KMS-11 (cell line): ENCODE results near the gene AFMID.

ENCODE experiments used
- H2AFZ ChIP-seq: fragments of 200-600 bp; sonication (generic); 2 replicates; pipeline ENCODE4 v1.6.1; 2016; ENCODE audit warnings: antibody characterized with exemption, mixed run types, low read depth
- H3K27ac ChIP-seq: fragments of 200-600 bp; sonication (generic); 2 replicates; pipeline ENCODE4 v1.6.1; 2016; ENCODE audit warnings: mild to moderate bottlenecking, mixed run types
- H3K27me3 ChIP-seq: fragments of 200-600 bp; sonication (generic); 2 replicates; pipeline ENCODE4 v1.6.1; 2017; ENCODE audit warnings: mild to moderate bottlenecking, low read depth, mixed run types, moderate library complexity; ENCODE audit not compliant: insufficient read depth
- H3K36me3 ChIP-seq: fragments of 200-600 bp; sonication (generic); 2 replicates; pipeline ENCODE4 v1.6.1; 2017; ENCODE audit warnings: mild to moderate bottlenecking, mixed run types; ENCODE audit not compliant: insufficient read depth
- H3K4me1 ChIP-seq: fragments of 200-600 bp; sonication (generic); 2 replicates; pipeline ENCODE4 v1.6.1; 2016; ENCODE audit warnings: mild to moderate bottlenecking, low read depth, mixed run types; ENCODE audit not compliant: poor library complexity, severe bottlenecking
- H3K4me2 ChIP-seq: fragments of 200-600 bp; sonication (generic); 2 replicates; pipeline ENCODE4 v1.7.0; 2016; ENCODE audit warnings: mild to moderate bottlenecking, mixed run types
- H3K4me3 ChIP-seq: fragments of 200-600 bp; sonication (generic); IDR thresholded peaks from 2 replicates; pipeline ENCODE4 v1.6.1; 2017; ENCODE audit warnings: low read depth, low read length, mixed read lengths; ENCODE audit not compliant: insufficient read depth
- H3K79me2 ChIP-seq: fragments of 200-600 bp; sonication (generic); 2 replicates; pipeline ENCODE4 v1.6.1; 2016; ENCODE audit warnings: low read depth, mixed run types; ENCODE audit not compliant: insufficient read depth
- H3K9ac ChIP-seq: fragments of 200-600 bp; sonication (generic); 2 replicates; pipeline ENCODE4 v1.6.1; 2016; ENCODE audit warnings: mild to moderate bottlenecking, mixed run types
- H4K20me1 ChIP-seq: fragments of 200-600 bp; sonication (generic); 2 replicates; pipeline ENCODE4 v1.6.1; 2016; ENCODE audit warnings: mild to moderate bottlenecking, mixed run types; ENCODE audit not compliant: insufficient read depth
- CTCF ChIP-seq: fragments of 200-600 bp; sonication (generic); conservative IDR thresholded peaks from 2 replicates; pipeline ENCODE4 v1.6.1; 2017; ENCODE audit warnings: low read depth, mild to moderate bottlenecking, antibody characterized with exemption, low read length, moderate library complexity, mixed read lengths

AFMID gene

GRCh38 chr17:78147315-78147998, 39.7 kb upstream of the AFMID start:
- Histone ChIP-seq H3K4me2 (no peak overlapping the region), H3K4me3 (no peak overlapping the region), H3K36me3 (no peaks in the 10 kb centered on the region), H3K79me2 (no peaks in the 10 kb centered on the region), H3K4me1 (peaks cover 71% of the 10 kb centered on the region), H3K27me3 (no peaks in the 10 kb centered on the region), H3K9ac (no peak overlapping the region), H2AFZ (no peak overlapping the region; the same call in 1 of the 2 replicates), H4K20me1 (no peaks in the 10 kb centered on the region), H3K27ac (no peak overlapping the region)
- TF ChIP-seq CTCF, result no peak

- TF ChIP-seq CTCF, result no peak
- peaks cover 71% of the 10 kb centered on the region for H3K4me1 ChIP-seq
- no peaks in the 10 kb centered on the region for H3K79me2 ChIP-seq
- H3K27ac ChIP-seq, result no peak overlapping the region
- H2AFZ ChIP-seq, result no peak overlapping the region
- no peaks in the 10 kb centered on the region for H3K36me3 ChIP-seq
- H3K9ac ChIP-seq, result no peak overlapping the region
- no peak overlapping the region for H3K4me3 ChIP-seq
- no peaks in the 10 kb centered on the region for H3K27me3 ChIP-seq
- no peak overlapping the region for H3K4me2 ChIP-seq
- H4K20me1 ChIP-seq, result no peaks in the 10 kb centered on the region
Measured at GRCh38 chr17:78148286-78149016, 38.7 kb upstream of the AFMID start.

- Histone ChIP-seq H3K79me2 (no peaks in the 10 kb centered on the region), H3K36me3 (no peaks in the 10 kb centered on the region), H3K4me1 (peaks cover 72% of the 10 kb centered on the region), H3K4me2 (no peak overlapping the region), H3K4me3 (no peak overlapping the region), H4K20me1 (no peaks in the 10 kb centered on the region), H2AFZ (no peak overlapping the region), H3K27ac (no peak overlapping the region), H3K9ac (no peak overlapping the region), H3K27me3 (no peaks in the 10 kb centered on the region)
- no peak for TF ChIP-seq CTCF
Measured at GRCh38 chr17:78151514-78152008, 35.6 kb upstream of the AFMID start.

- H4K20me1 ChIP-seq, result no peaks in the 10 kb centered on the region
- H3K4me1 ChIP-seq, result peaks cover 71% of the 10 kb centered on the region
- H3K27me3 ChIP-seq, result no peaks in the 10 kb centered on the region
- H3K36me3 ChIP-seq, result no peaks in the 10 kb centered on the region
- no peaks in the 10 kb centered on the region for H3K79me2 ChIP-seq
- H3K27ac ChIP-seq, result peak overlapping the region; percentile 98
- H3K9ac ChIP-seq, result peak overlapping the region; percentile 85
- H2AFZ ChIP-seq, result peak overlapping the region; percentile 38; the same call in 1 of the 2 replicates
- H3K4me2 ChIP-seq, result peak overlapping the region; percentile 92
- H3K4me3 ChIP-seq, result no peak overlapping the region
- TF ChIP-seq CTCF, result no peak
Measured at GRCh38 chr17:78154903-78155811, 32.0 kb upstream of the AFMID start.
